Measurements from ENCODE around the gene CASZ1.

DNA sequence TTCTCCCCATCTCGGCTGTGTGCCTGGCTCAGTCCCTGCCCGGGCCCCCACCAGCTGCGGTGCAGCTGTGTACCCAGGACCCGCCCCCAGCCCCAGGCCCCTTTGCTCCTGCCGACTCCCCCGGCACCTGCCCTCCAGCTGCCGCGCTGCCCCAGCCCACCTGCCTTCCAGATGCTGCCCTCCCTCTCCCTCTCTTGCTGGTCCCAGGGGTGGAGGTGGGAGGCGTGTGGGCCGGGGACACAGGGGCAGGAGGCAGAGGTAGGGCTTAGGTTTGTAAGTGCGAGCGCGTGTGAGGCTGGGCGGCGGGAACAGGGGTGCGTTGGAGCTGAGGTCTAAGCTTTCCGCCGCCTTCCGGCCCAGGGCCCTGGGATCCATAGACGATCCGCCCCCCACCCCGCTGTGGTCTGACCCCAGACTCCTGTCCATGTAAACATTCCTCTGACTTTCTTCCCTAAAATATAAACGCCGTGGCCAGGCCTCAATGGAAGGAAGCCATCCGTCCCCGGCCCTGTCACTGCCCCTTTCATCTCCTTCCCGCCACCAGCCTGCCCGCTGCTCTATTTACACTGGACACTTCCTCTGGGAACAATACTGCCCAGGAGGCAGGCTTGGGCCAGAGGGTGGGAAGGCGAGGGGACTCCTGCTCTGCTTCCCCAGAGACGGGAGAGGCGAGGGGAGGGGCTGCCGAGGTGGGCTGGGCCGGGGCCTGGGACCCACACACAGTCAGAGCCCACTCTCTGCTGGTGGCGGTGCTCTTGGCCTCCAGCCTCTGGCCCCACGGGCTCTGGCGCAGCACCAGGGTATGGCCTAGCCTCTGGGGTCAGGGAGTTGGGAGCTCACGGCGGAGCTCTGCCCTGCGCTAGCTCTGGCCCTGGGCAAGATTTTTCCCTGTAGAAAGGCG is 128.3 kb downstream of the CASZ1 start:
- TF ChIP-seq CTCF (conservative IDR thresholded peaks at IDR 0.05), result no peak
- TF ChIP-seq EZH2 (IDR thresholded peaks at IDR 0.05; ENCODE audit: low read depth), result no peak

Data from PC-9 (cell line).